ENCODE results near the gene YIPF5. TPM values are rescaled to one million over a fixed set of nuclear protein-coding genes. Genes with fewer than 3 reads are reported as not detected.

Gene YIPF5
- total RNA-seq, 1 experiment from 2014 or later, result 44.5 TPM

DNA sequence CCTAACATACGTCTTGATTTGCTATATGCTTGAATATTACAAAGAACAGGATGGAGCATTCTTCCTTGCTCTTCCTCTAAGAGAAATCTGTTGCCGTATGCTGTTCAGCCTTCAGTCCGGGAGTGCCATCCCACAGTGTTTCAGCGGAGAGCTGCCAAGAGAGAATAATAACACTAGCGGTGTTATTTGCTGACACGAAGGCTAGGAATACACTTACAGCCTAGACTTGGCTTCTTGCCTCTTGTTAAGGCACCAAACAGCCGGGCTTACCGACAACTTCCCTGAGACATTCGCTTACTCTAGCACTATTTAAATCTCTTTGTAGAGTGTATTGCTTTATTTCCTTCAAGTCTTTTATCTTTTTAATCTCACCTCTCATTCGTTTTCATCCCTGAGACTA lies 31.6 kb upstream of the YIPF5 start:
- CTCF ChIA-PET, result no interaction called here
- BruUV-seq (replicated peaks), result no TSS peak
- POLR2A ChIA-PET, result no interaction called here
- no peaks in the 10 kb centered on the region for H3K79me2 ChIP-seq (ENCODE audit: insufficient read depth, low read length)
- H3K4me1 ChIP-seq (ENCODE audit: control insufficient read depth in 1 of 2, insufficient read depth in 2 of 2, low read length in 2 of 2), result no peaks in the 10 kb centered on the region
- H3K9ac ChIP-seq (ENCODE audit: low read length), result no peak overlapping the region
- H3K9me3 ChIP-seq (ENCODE audit: control insufficient read depth in 1 of 2, insufficient read depth in 1 of 2, low read depth in 1 of 2, low read length in 2 of 2), result no peaks in the 10 kb centered on the region
- no peaks in the 10 kb centered on the region for H4K20me1 ChIP-seq (ENCODE audit: insufficient read depth)
- peaks cover 63% of the 10 kb centered on the region for H3K27me3 ChIP-seq (ENCODE audit: insufficient read depth, low read length)
- RAD21 ChIA-PET (ENCODE audit: low non-redundant PET in 1 of 2, low total read pairs in 2 of 2, uncharacterized antibody in 2 of 2, unreplicated experiment in 2 of 2), result no interaction called here
- TF ChIP-seq POLR2AphosphoS5 (IDR thresholded peaks at IDR 0.05; ENCODE audit: low read depth, low read length), result no peak
- no peak overlapping the region for H2AFZ ChIP-seq (ENCODE audit: low read depth, low read length, poor library complexity, severe bottlenecking)
- no peak for DNase-seq (ENCODE audit: low read depth, low spot score)
- H3K4me2 ChIP-seq (ENCODE audit: low read length), result no peak overlapping the region
- H3K9me2 ChIP-seq (ENCODE audit: insufficient read depth), result no peaks in the 10 kb centered on the region
- ATAC-seq, result no peak
- H3K36me3 ChIP-seq (ENCODE audit: control insufficient read depth in 1 of 2, insufficient read depth in 2 of 2, low read length in 2 of 2), result no peaks in the 10 kb centered on the region
- intact Hi-C loops (cut with micrococcal nuclease), result loop anchor here (5.0 to 10.0 kb wide), 6 partner anchors 190 to 1930 kb away; no protein-coding TSS in a partner anchor
- H3K27ac ChIP-seq (ENCODE audit: low read depth, low read length), result no peak overlapping the region
- H3K4me3 ChIP-seq (replicated peaks in 1 of 2; ENCODE audit: low read depth in 1 of 2, low read length in 2 of 2), result no peak overlapping the region

DNA sequence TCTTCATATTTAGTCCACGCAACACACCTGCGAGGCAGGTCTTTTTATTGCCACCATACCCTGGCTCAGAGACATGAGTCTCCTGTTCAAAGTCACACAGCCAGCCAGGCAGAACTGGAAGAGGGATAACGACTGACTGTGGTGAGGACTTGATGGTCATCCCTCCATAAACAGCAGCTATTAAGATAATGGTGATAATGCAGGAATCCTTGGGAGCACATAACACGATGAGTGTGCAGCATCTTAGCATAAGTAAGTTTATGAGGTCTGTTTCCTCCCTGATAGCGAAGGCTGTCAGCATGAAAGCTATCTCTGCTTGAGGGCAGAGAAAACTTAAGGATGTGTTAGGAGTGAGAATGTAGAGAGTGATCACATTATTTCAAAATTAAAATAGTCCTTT lies 31.1 kb upstream of the YIPF5 start:
- DNase-seq (ENCODE audit: low read depth, low spot score) (no peak), ATAC-seq (no peak)
- no peak overlapping the region for H3K4me2 ChIP-seq (ENCODE audit: low read length)
- CTCF ChIA-PET, result no interaction called here
- intact Hi-C loops (cut with micrococcal nuclease), result loop anchor here (5.0 to 10.0 kb wide), 6 partner anchors 191 to 1931 kb away; no protein-coding TSS in a partner anchor
- RAD21 ChIA-PET (ENCODE audit: low non-redundant PET in 1 of 2, low total read pairs in 2 of 2, uncharacterized antibody in 2 of 2, unreplicated experiment in 2 of 2), result no interaction called here
- H3K79me2 ChIP-seq (ENCODE audit: insufficient read depth, low read length), result no peaks in the 10 kb centered on the region
- peaks cover 59% of the 10 kb centered on the region for H3K27me3 ChIP-seq (ENCODE audit: insufficient read depth, low read length)
- no peak overlapping the region for H2AFZ ChIP-seq (ENCODE audit: low read depth, low read length, poor library complexity, severe bottlenecking)
- no peak overlapping the region for H3K9ac ChIP-seq (ENCODE audit: low read length)
- no peaks in the 10 kb centered on the region for H4K20me1 ChIP-seq (ENCODE audit: insufficient read depth)
- H3K9me2 ChIP-seq (ENCODE audit: insufficient read depth), result no peaks in the 10 kb centered on the region
- no TSS peak for BruUV-seq (replicated peaks)
- POLR2A ChIA-PET, result no interaction called here
- H3K9me3 ChIP-seq (ENCODE audit: control insufficient read depth in 1 of 2, insufficient read depth in 1 of 2, low read depth in 1 of 2, low read length in 2 of 2), result no peaks in the 10 kb centered on the region
- no peaks in the 10 kb centered on the region for H3K4me1 ChIP-seq (ENCODE audit: control insufficient read depth in 1 of 2, insufficient read depth in 2 of 2, low read length in 2 of 2)
- H3K4me3 ChIP-seq (replicated peaks in 1 of 2; ENCODE audit: low read depth in 1 of 2, low read length in 2 of 2), result no peak overlapping the region
- H3K36me3 ChIP-seq (ENCODE audit: control insufficient read depth in 1 of 2, insufficient read depth in 2 of 2, low read length in 2 of 2), result no peaks in the 10 kb centered on the region
- H3K27ac ChIP-seq (ENCODE audit: low read depth, low read length), result no peak overlapping the region
- TF ChIP-seq, protein P1, sequence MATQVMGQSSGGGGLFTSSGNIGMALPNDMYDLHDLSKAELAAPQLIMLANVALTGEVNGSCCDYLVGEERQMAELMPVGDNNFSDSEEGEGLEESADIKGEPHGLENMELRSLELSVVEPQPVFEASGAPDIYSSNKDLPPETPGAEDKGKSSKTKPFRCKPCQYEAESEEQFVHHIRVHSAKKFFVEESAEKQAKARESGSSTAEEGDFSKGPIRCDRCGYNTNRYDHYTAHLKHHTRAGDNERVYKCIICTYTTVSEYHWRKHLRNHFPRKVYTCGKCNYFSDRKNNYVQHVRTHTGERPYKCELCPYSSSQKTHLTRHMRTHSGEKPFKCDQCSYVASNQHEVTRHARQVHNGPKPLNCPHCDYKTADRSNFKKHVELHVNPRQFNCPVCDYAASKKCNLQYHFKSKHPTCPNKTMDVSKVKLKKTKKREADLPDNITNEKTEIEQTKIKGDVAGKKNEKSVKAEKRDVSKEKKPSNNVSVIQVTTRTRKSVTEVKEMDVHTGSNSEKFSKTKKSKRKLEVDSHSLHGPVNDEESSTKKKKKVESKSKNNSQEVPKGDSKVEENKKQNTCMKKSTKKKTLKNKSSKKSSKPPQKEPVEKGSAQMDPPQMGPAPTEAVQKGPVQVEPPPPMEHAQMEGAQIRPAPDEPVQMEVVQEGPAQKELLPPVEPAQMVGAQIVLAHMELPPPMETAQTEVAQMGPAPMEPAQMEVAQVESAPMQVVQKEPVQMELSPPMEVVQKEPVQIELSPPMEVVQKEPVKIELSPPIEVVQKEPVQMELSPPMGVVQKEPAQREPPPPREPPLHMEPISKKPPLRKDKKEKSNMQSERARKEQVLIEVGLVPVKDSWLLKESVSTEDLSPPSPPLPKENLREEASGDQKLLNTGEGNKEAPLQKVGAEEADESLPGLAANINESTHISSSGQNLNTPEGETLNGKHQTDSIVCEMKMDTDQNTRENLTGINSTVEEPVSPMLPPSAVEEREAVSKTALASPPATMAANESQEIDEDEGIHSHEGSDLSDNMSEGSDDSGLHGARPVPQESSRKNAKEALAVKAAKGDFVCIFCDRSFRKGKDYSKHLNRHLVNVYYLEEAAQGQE (IDR thresholded peaks at IDR 0.05; ENCODE audit: low read depth), result no peak
- TF ChIP-seq SIN3A (IDR thresholded peaks at IDR 0.05; ENCODE audit: low read depth), result no peak
- TF ChIP-seq EZH2phosphoT487 (IDR thresholded peaks at IDR 0.05; ENCODE audit: borderline replicate concordance), result no peak
- TF ChIP-seq, protein P2, sequence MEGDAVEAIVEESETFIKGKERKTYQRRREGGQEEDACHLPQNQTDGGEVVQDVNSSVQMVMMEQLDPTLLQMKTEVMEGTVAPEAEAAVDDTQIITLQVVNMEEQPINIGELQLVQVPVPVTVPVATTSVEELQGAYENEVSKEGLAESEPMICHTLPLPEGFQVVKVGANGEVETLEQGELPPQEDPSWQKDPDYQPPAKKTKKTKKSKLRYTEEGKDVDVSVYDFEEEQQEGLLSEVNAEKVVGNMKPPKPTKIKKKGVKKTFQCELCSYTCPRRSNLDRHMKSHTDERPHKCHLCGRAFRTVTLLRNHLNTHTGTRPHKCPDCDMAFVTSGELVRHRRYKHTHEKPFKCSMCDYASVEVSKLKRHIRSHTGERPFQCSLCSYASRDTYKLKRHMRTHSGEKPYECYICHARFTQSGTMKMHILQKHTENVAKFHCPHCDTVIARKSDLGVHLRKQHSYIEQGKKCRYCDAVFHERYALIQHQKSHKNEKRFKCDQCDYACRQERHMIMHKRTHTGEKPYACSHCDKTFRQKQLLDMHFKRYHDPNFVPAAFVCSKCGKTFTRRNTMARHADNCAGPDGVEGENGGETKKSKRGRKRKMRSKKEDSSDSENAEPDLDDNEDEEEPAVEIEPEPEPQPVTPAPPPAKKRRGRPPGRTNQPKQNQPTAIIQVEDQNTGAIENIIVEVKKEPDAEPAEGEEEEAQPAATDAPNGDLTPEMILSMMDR (IDR thresholded peaks at IDR 0.05 in 2 of 3, conservative IDR thresholded peaks at IDR 0.05 in 1 of 3; ENCODE audit: borderline replicate concordance in 1 of 3, insufficient read depth in 1 of 3, low read depth in 2 of 3, low read length in 2 of 3), result no peak
- no peak for TF ChIP-seq JUND (IDR thresholded peaks at IDR 0.05)
- TF ChIP-seq SRF (IDR thresholded peaks at IDR 0.05; ENCODE audit: low read depth), result no peak
- no peak for TF ChIP-seq CEBPB (IDR thresholded peaks at IDR 0.05; ENCODE audit: low read depth)
- TF ChIP-seq TCF7L2 (IDR thresholded peaks at IDR 0.05; ENCODE audit: borderline replicate concordance, extremely low read depth, insufficient read depth, insufficient read length), result no peak
- TF ChIP-seq ZNF274 (IDR thresholded peaks at IDR 0.05; ENCODE audit: low read depth, low read length), result no peak
- TF ChIP-seq SP1 (IDR thresholded peaks at IDR 0.05; ENCODE audit: low read depth), result no peak
- no peak for TF ChIP-seq EGR1 (IDR thresholded peaks at IDR 0.05; ENCODE audit: low read depth)
- TF ChIP-seq CBX3 (IDR thresholded peaks at IDR 0.05; ENCODE audit: low read depth), result no peak
- TF ChIP-seq, protein P3, sequence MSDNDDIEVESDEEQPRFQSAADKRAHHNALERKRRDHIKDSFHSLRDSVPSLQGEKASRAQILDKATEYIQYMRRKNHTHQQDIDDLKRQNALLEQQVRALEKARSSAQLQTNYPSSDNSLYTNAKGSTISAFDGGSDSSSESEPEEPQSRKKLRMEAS (IDR thresholded peaks at IDR 0.05), result no peak
- no peak for TF ChIP-seq EZH2 (IDR thresholded peaks at IDR 0.05)
- no peak for TF ChIP-seq RAD21 (IDR thresholded peaks at IDR 0.05; ENCODE audit: low read depth)
- TF ChIP-seq, protein P4, sequence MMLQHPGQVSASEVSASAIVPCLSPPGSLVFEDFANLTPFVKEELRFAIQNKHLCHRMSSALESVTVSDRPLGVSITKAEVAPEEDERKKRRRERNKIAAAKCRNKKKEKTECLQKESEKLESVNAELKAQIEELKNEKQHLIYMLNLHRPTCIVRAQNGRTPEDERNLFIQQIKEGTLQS (IDR thresholded peaks at IDR 0.05), result no peak
- no peak for TF ChIP-seq POLR2A (IDR thresholded peaks at IDR 0.05; ENCODE audit: borderline replicate concordance, extremely low read depth, insufficient read depth, insufficient read length)

Data from HCT116 (cell line).